ENCODE results near the gene TMEM119.

Gene TMEM119

GRCh38 chr12:108641446-108642268 is 43.8 kb upstream of the TMEM119 start:
- Histone ChIP-seq H3K9me3 (replicated peaks in 1 of 2; ENCODE audit: control insufficient read depth in 2 of 2, insufficient read depth in 1 of 2, low read depth in 1 of 2, low read length in 2 of 2) (no peaks in the 10 kb centered on the region), H3K14ac (ENCODE audit: low read length) (no peak overlapping the region), H3K9ac (ENCODE audit: low read depth, low read length, poor library complexity) (no peak overlapping the region), H3K27me3 (ENCODE audit: control insufficient read depth in 3 of 3, insufficient read depth in 3 of 3, low read depth in 1 of 3, low read length in 3 of 3) (no peaks in the 10 kb centered on the region), H3K4ac (ENCODE audit: low read length) (no peak overlapping the region), H3K18ac (ENCODE audit: low read length) (no peak overlapping the region), H3K36me3 (replicated peaks in 1 of 2; ENCODE audit: control insufficient read depth in 2 of 2, insufficient read depth in 2 of 2, low read length in 2 of 2) (peaks cover 14 to 57% of the 10 kb centered on the region in 2 donors), H3K27ac (replicated peaks; ENCODE audit: low read length) (no peak overlapping the region), H4K91ac (ENCODE audit: low read depth, low read length, poor library complexity) (no peak overlapping the region), H2AK5ac (ENCODE audit: low read depth, low read length) (no peak overlapping the region), H3K23ac (ENCODE audit: low read depth, low read length, poor library complexity) (no peak overlapping the region), H2BK120ac (ENCODE audit: low read depth, low read length) (no peak overlapping the region), H3K4me1 (ENCODE audit: control insufficient read depth in 2 of 2, insufficient read depth in 1 of 2, low read depth in 1 of 2, low read length in 2 of 2) (peaks cover 24 to 28% of the 10 kb centered on the region in 2 donors), H3K4me2 (ENCODE audit: insufficient read depth, low read length, poor library complexity, severe bottlenecking) (no peak overlapping the region), H2AFZ (ENCODE audit: low read length) (no peak overlapping the region), H3K79me1 (ENCODE audit: low read depth, low read length) (peaks cover 3% of the 10 kb centered on the region), H2BK12ac (ENCODE audit: low read length) (no peak overlapping the region), H3K4me3 (ENCODE audit: low read length in 2 of 2) (no peak overlapping the region), H2BK15ac (ENCODE audit: low read length) (no peak overlapping the region), H2BK5ac (ENCODE audit: low read length) (no peak overlapping the region), H4K8ac (ENCODE audit: low read depth, low read length) (no peak overlapping the region)
- WGBS, 2 donors (ENCODE audit: extremely low coverage in 2 of 2, insufficient read length in 2 of 2, insufficient replicate concordance in 1 of 2): no CpG with 5 or more reads among the region's 9 CpGs
- no peak for DNase-seq (ENCODE audit: low spot score)

DNA sequence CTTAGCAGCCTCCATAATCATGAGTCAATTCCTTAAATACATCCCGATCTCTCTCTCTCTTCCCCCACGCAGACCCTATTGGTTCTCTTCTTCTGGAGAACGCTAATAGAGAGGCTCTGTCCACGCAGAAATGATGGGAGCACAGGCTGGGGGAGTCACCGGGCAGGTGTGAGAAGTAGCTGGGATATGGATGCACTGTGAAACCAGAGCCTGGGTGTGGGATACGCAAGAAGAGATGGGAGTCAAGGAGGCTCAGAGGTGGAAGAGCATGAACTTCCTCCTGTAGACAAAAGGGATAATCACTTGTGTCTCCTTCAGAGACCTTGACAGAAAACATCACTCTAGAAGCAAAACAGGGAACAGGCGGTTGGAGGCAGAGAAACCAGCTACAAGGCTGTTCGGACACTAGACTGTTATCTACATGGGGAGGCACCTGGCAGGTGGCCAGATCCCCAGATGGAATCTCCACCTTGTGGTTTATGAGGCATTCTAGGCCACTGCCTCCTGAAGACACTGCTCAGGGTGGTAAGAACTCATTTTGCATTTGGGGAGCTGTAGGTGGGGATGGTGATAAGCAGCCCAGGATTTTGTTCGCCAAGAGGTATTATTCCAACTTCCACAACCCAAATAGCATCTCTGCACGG is 43.0 kb upstream of the TMEM119 start:
- H3K27ac ChIP-seq (replicated peaks; ENCODE audit: low read length): no peak overlapping the region
- no peak for DNase-seq (ENCODE audit: low spot score)

GRCh38 chr12:108638997-108639822 is 41.3 kb upstream of the TMEM119 start:
- Histone ChIP-seq H2BK5ac (ENCODE audit: low read length) (peak overlapping the region; percentile 85), H3K4me2 (ENCODE audit: insufficient read depth, low read length, poor library complexity, severe bottlenecking) (no peak overlapping the region), H2AFZ (ENCODE audit: low read length) (peak overlapping the region; percentile 70), H2AK5ac (ENCODE audit: low read depth, low read length) (no peak overlapping the region), H3K14ac (ENCODE audit: low read length) (no peak overlapping the region), H3K4ac (ENCODE audit: low read length) (no peak overlapping the region), H3K27ac (replicated peaks; ENCODE audit: low read length) (peak overlapping the region; percentile 97), H3K18ac (ENCODE audit: low read length) (peak overlapping the region; percentile 80), H3K9ac (ENCODE audit: low read depth, low read length, poor library complexity) (no peak overlapping the region), H2BK15ac (ENCODE audit: low read length) (no peak overlapping the region), H4K8ac (ENCODE audit: low read depth, low read length) (no peak overlapping the region), H3K4me1 (ENCODE audit: control insufficient read depth in 2 of 2, insufficient read depth in 1 of 2, low read depth in 1 of 2, low read length in 2 of 2) (peaks cover 40% of the 10 kb centered on the region in 2 donors), H3K27me3 (ENCODE audit: control insufficient read depth in 3 of 3, insufficient read depth in 3 of 3, low read depth in 1 of 3, low read length in 3 of 3) (no peaks in the 10 kb centered on the region), H2BK120ac (ENCODE audit: low read depth, low read length) (peak overlapping the region; percentile 89), H3K36me3 (replicated peaks in 1 of 2; ENCODE audit: control insufficient read depth in 2 of 2, insufficient read depth in 2 of 2, low read length in 2 of 2) (peaks cover 0 to 33% of the 10 kb centered on the region in 2 donors), H3K4me3 (ENCODE audit: low read length in 2 of 2) (no peak overlapping the region), H3K23ac (ENCODE audit: low read depth, low read length, poor library complexity) (no peak overlapping the region), H3K79me1 (ENCODE audit: low read depth, low read length) (no peaks in the 10 kb centered on the region), H3K9me3 (replicated peaks in 1 of 2; ENCODE audit: control insufficient read depth in 2 of 2, insufficient read depth in 1 of 2, low read depth in 1 of 2, low read length in 2 of 2) (no peaks in the 10 kb centered on the region), H4K91ac (ENCODE audit: low read depth, low read length, poor library complexity) (no peak overlapping the region), H2BK12ac (ENCODE audit: low read length) (no peak overlapping the region)
- no CpG with 5 or more reads among the region's 11 CpGs for WGBS, 2 donors (ENCODE audit: extremely low coverage in 2 of 2, insufficient read length in 2 of 2, insufficient replicate concordance in 1 of 2)
- DNase-seq (ENCODE audit: low spot score): no peak

More for the DNA sequence above, 43.0 kb upstream of the TMEM119 start:
- peaks cover 3% of the 10 kb centered on the region for H3K79me1 ChIP-seq (ENCODE audit: low read depth, low read length)
- H3K23ac ChIP-seq (ENCODE audit: low read depth, low read length, poor library complexity): no peak overlapping the region
- no peak overlapping the region for H3K9ac ChIP-seq (ENCODE audit: low read depth, low read length, poor library complexity)
- no peak overlapping the region for H4K91ac ChIP-seq (ENCODE audit: low read depth, low read length, poor library complexity)
- no CpG with 5 or more reads among the region's 10 CpGs for WGBS, 2 donors (ENCODE audit: extremely low coverage in 2 of 2, insufficient read length in 2 of 2, insufficient replicate concordance in 1 of 2)
- no peak overlapping the region for H2AFZ ChIP-seq (ENCODE audit: low read length)
- H3K36me3 ChIP-seq (replicated peaks in 1 of 2; ENCODE audit: control insufficient read depth in 2 of 2, insufficient read depth in 2 of 2, low read length in 2 of 2): peaks cover 9 to 50% of the 10 kb centered on the region in 2 donors
- H3K4me3 ChIP-seq (ENCODE audit: low read length in 2 of 2): no peak overlapping the region
- H3K18ac ChIP-seq (ENCODE audit: low read length): no peak overlapping the region
- no peaks in the 10 kb centered on the region for H3K27me3 ChIP-seq (ENCODE audit: control insufficient read depth in 3 of 3, insufficient read depth in 3 of 3, low read depth in 1 of 3, low read length in 3 of 3)
- H2BK15ac ChIP-seq (ENCODE audit: low read length): no peak overlapping the region
- no peak overlapping the region for H3K4me2 ChIP-seq (ENCODE audit: insufficient read depth, low read length, poor library complexity, severe bottlenecking)
- no peak overlapping the region for H2BK120ac ChIP-seq (ENCODE audit: low read depth, low read length)
- H3K9me3 ChIP-seq (replicated peaks in 1 of 2; ENCODE audit: control insufficient read depth in 2 of 2, insufficient read depth in 1 of 2, low read depth in 1 of 2, low read length in 2 of 2): no peaks in the 10 kb centered on the region
- H4K8ac ChIP-seq (ENCODE audit: low read depth, low read length): no peak overlapping the region
- no peak overlapping the region for H2BK5ac ChIP-seq (ENCODE audit: low read length)
- no peak overlapping the region for H2BK12ac ChIP-seq (ENCODE audit: low read length)
- H3K4me1 ChIP-seq (ENCODE audit: control insufficient read depth in 2 of 2, insufficient read depth in 1 of 2, low read depth in 1 of 2, low read length in 2 of 2): peaks cover 24 to 28% of the 10 kb centered on the region in 2 donors
- H3K4ac ChIP-seq (ENCODE audit: low read length): no peak overlapping the region
- no peak overlapping the region for H2AK5ac ChIP-seq (ENCODE audit: low read depth, low read length)
- H3K14ac ChIP-seq (ENCODE audit: low read length): no peak overlapping the region
